GM12875 (cell line): ENCODE results near the gene SUB1.

Experiments used
- H3K4me3 ChIP-seq: one replicate; pipeline ENCODE4 v1.5.1; 2011; ENCODE audit warnings: low read depth, low read length, control low read depth
- CTCF ChIP-seq: IDR thresholded peaks from 2 replicates; pipeline ENCODE4 v1.5.1; 2011; ENCODE audit warnings: low read depth, mild to moderate bottlenecking, control low read depth, inconsistent platforms, low read length, moderate library complexity, borderline replicate concordance; ENCODE audit not compliant: insufficient read depth

SUB1 gene

GRCh38 chr5:32583582-32584232, 1.6 kb upstream of the SUB1 start:
- H3K4me3 ChIP-seq: no peak overlapping the region
- TF ChIP-seq CTCF: no peak

DNA sequence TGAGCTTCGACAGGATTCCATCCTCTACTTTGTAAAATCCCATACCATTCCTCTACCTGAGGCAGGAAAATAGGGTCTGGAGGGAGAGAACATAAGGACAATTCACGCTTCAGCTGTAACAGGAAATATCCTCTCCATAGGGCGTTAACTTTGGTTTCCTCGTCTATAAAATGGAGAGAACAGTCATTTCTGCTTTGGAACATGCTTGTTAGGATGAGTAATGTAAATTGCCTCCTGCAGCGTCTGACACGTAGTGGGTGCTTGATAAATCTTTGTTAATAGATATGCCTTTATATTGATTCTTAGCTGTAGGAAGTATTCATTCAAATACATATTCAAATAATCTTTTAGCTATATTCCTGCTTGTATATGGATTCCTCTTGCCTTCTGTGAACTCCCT, 711 bp upstream of the SUB1 start:
- H3K4me3 ChIP-seq: no peak overlapping the region
- TF ChIP-seq CTCF: no peak

- H3K4me3 ChIP-seq: peak overlapping the region; percentile 87
- TF ChIP-seq CTCF: no peak
Observed at GRCh38 chr5:32585122-32585445, 273 bp upstream of the SUB1 start.

DNA sequence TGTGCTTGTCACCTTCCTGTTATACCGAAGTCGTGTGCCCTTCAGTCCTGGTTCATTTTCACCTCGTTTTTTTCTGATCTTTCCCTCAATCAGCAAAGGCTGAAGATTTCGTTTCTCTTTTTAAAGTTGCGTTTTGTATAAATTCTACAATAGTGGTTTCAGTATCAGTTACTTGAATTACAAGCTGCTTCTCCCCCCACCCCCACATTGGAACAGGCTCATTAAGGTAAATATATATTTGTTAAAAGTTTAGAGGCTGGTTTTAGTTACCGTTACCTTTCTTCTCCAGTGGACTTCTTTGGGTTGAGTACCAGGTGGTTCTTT, 881 bp downstream of the SUB1 start:
- TF ChIP-seq CTCF: no peak
- peak overlapping the region; percentile 87 for H3K4me3 ChIP-seq

GRCh38 chr5:32587067-32587551, 1.8 kb downstream of the SUB1 start:
- H3K4me3 ChIP-seq: peak overlapping the region; percentile 87

DNA sequence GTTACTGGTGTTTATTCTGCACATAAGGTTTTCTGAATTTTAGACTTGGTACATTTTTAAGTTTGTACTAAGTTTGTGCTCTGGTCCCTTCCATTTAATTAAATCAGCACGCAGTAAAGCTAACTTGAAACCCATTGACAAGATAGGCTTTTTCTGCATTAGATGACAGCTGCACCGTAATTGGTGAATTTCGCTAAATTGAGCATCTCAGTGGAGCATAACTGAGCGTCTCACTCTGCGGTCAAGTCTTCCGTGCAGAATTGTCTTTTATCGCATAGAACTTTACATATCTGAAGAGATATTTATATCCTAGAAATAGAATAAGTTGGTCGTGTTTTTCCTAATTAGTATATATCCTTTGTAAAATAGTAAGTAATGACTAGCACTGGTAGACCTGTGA, 4.1 kb downstream of the SUB1 start:
- H3K4me3 ChIP-seq: no peak overlapping the region
- no peak for TF ChIP-seq CTCF

More at GRCh38 chr5:32587067-32587551, 1.8 kb downstream of the SUB1 start:
- no peak for TF ChIP-seq CTCF
